Measurements from ENCODE around the gene CEP78.

- TF ChIP-seq CTCF (IDR thresholded peaks at IDR 0.05) (no peak), POLR2A (IDR thresholded peaks at IDR 0.05) (no peak)
These were observed 85.1 kb downstream of the CEP78 start for GRCh38 chr9:78320875-78321496.

Measured in right lobe of liver (tissue), 4 donors.